ENCODE results near the gene RGPD3. TPM values are rescaled to one million over a fixed set of nuclear protein-coding genes. Genes with fewer than 3 reads are reported as not detected.

Gene RGPD3
- total RNA-seq, 1 donor from 2014 or later = 0.17 TPM

DNA sequence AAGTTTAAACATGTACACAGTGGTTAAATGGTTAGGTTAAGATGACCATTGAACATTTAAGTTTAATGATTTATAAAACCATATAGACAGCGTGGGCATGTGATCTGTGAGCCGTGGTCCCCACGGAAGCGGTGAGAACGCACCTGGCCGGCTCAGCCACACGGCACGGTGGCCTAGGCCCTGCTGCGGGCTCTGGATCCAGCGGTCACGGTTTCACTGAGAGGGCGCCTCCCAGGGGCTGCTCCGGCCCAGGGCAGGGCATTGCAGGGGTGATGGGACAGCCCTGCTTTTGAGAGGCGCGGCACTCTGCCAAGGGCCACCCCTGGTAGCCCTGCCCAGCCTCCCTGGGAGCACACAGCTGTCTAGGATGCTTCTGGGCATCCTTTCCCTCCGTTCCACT is 124.9 kb downstream of the RGPD3 start:
- peaks cover 4% of the 10 kb centered on the region for H3K9me3 Mint-ChIP-seq
- H3K4me3 Mint-ChIP-seq = no peak overlapping the region
- H3K27ac Mint-ChIP-seq = no peak overlapping the region
- H3K4me1 Mint-ChIP-seq (ENCODE audit: unreplicated experiment) = peaks cover 20% of the 10 kb centered on the region
- no peaks in the 10 kb centered on the region for H3K36me3 Mint-ChIP-seq
- TF ChIP-seq, protein P1, sequence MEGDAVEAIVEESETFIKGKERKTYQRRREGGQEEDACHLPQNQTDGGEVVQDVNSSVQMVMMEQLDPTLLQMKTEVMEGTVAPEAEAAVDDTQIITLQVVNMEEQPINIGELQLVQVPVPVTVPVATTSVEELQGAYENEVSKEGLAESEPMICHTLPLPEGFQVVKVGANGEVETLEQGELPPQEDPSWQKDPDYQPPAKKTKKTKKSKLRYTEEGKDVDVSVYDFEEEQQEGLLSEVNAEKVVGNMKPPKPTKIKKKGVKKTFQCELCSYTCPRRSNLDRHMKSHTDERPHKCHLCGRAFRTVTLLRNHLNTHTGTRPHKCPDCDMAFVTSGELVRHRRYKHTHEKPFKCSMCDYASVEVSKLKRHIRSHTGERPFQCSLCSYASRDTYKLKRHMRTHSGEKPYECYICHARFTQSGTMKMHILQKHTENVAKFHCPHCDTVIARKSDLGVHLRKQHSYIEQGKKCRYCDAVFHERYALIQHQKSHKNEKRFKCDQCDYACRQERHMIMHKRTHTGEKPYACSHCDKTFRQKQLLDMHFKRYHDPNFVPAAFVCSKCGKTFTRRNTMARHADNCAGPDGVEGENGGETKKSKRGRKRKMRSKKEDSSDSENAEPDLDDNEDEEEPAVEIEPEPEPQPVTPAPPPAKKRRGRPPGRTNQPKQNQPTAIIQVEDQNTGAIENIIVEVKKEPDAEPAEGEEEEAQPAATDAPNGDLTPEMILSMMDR (conservative IDR thresholded peaks at IDR 0.05) = no peak
- no peaks in the 10 kb centered on the region for H3K27me3 Mint-ChIP-seq
- no peak for DNase-seq (ENCODE audit: extremely low spot score, unreplicated experiment)

DNA sequence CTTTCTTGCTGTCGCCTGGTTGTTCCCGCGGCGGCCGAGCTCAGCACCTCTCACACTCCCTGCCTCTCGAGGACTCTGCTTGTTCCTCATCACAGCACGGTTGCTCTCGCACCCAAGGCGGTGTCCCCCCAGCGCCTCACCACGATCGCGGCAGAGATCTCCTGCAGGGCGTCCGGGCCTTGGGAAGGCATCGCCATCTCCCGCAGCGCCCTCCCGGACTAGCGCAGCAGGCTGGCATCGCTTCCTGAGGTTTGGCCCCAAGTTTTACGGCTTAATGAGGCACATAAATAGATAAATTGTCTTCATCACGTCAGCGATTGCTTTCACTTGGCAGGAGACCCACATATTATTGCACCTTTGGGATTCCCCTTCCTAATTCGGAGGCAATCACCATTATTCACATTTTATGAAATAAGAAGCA is 125.4 kb downstream of the RGPD3 start:
- TF ChIP-seq, protein P1 (conservative IDR thresholded peaks at IDR 0.05) = no peak
- no peak overlapping the region for H3K27ac Mint-ChIP-seq
- no peak for DNase-seq (ENCODE audit: extremely low spot score, unreplicated experiment)
- H3K36me3 Mint-ChIP-seq = no peaks in the 10 kb centered on the region
- no peaks in the 10 kb centered on the region for H3K27me3 Mint-ChIP-seq
- no peak overlapping the region for H3K4me3 Mint-ChIP-seq
- H3K9me3 Mint-ChIP-seq = peaks cover 4% of the 10 kb centered on the region
- H3K4me1 Mint-ChIP-seq (ENCODE audit: unreplicated experiment) = peaks cover 25% of the 10 kb centered on the region

DNA sequence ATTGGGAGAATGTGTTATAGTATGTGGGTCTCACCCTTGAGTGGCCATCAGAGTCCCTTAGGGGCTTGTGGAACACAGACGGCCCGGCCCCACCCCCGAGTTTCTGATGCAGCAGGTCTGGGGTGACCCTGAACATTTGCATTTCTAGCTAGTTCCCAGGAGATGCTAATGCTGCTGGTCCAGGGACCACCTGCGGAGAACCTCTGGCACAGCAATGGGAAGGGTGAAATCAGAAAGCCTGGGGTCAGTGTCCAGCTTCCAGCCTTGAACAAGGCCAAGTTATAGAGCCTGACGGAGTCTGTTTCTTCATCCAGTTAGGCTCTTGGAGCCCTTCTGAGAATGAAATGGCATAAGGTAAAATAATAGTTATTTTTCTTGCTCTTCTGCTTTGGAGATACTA is 126.5 kb downstream of the RGPD3 start:
- Mint-ChIP-seq H3K27ac (no peak overlapping the region), H3K27me3 (no peaks in the 10 kb centered on the region), H3K4me3 (no peak overlapping the region), H3K36me3 (no peaks in the 10 kb centered on the region), H3K4me1 (ENCODE audit: unreplicated experiment) (peaks cover 27% of the 10 kb centered on the region), H3K9me3 (no peaks in the 10 kb centered on the region)
- DNase-seq (ENCODE audit: extremely low spot score, unreplicated experiment) = no peak
- TF ChIP-seq, protein P1 (conservative IDR thresholded peaks at IDR 0.05) = no peak

Other genes with a start within 250 kb of the RGPD3 start
- 0.31 TPM in 2 replicates for gene CD8B2, start 19.0 kb upstream of the RGPD3 start, total RNA-seq (ENCODE audit: low replicate concordance)

Data from type B pancreatic cell (in vitro differentiated cells).